ENCODE measurements around the gene GPR137.
"Not testable (repeated sequence)": the region's sequence is repeated elsewhere in the genome, so short reads cannot be mapped to it uniquely, and the experiment has no call there.

The GPR137 gene

GRCh38 chr11:64245797-64246620 is 39.6 kb upstream of the GPR137 start:
- TF ChIP-seq CTCF (conservative IDR thresholded peaks at IDR 0.05; ENCODE audit: low read depth, low read length): no peak
- peak overlapping the region; percentile 64 for H3K4me3 ChIP-seq (ENCODE audit: low read depth, low read length)
- peak; percentile 82 for DNase-seq (ENCODE audit: low read depth)

GRCh38 chr11:64246621-64246870 is 39.1 kb upstream of the GPR137 start:
- DNase-seq (ENCODE audit: low read depth): not testable (repeated sequence)
- H3K4me3 ChIP-seq (ENCODE audit: low read depth, low read length): peak overlapping the region; percentile 64

GRCh38 chr11:64246871-64247728 is 38.5 kb upstream of the GPR137 start, which contains the start of gene PPP1R14B:
Gene PPP1R14B (minus strand): TSS chr11:64246943. CDS start chr11:64246673, 270 bp downstream.
- peak; percentile 4 for TF ChIP-seq CTCF (conservative IDR thresholded peaks at IDR 0.05; ENCODE audit: low read depth, low read length)

GRCh38 chr11:64247729-64248531 is 37.7 kb upstream of the GPR137 start:
- H3K4me3 ChIP-seq (ENCODE audit: low read depth, low read length): peak overlapping the region; percentile 64
- no peak for DNase-seq (ENCODE audit: low read depth)
- no peak for TF ChIP-seq CTCF (conservative IDR thresholded peaks at IDR 0.05; ENCODE audit: low read depth, low read length)

More at GRCh38 chr11:64246871-64247728, 38.5 kb upstream of the GPR137 start, which contains the start of gene PPP1R14B:
- DNase-seq (ENCODE audit: low read depth): peak; percentile 87
- peak within 1 kb of the TSS; percentile 64 for H3K4me3 ChIP-seq (ENCODE audit: low read depth, low read length)

GRCh38 chr11:64248578-64248977 is 37.1 kb upstream of the GPR137 start:
- H3K4me3 ChIP-seq (ENCODE audit: low read depth, low read length): no peak overlapping the region
- no peak for DNase-seq (ENCODE audit: low read depth)
- TF ChIP-seq CTCF (conservative IDR thresholded peaks at IDR 0.05; ENCODE audit: low read depth, low read length): no peak

GRCh38 chr11:64249038-64249437 is 36.6 kb upstream of the GPR137 start:
- no peak for DNase-seq (ENCODE audit: low read depth)
- no peak for TF ChIP-seq CTCF (conservative IDR thresholded peaks at IDR 0.05; ENCODE audit: low read depth, low read length)
- no peak overlapping the region for H3K4me3 ChIP-seq (ENCODE audit: low read depth, low read length)
